CD4-positive, alpha-beta memory T cell (primary cell): ENCODE measurements around the gene CYB5R2. TPM values are rescaled to one million over a fixed set of nuclear protein-coding genes. Genes with fewer than 3 reads are reported as not detected.

Source experiments
- CTCF ChIA-PET: fragments of 350-600 bp; sonication (Branson Sonifier 250); formaldehyde crosslinking; loops from one replicate; lab custom pipeline; 2021; ENCODE audit warnings: inconsistent platforms; ENCODE audit not compliant: partially characterized antibody; lab: Charles Lee
- POLR2A ChIA-PET: fragments of 350-600 bp; sonication (Branson Sonifier 250); formaldehyde crosslinking; loops from one replicate; lab custom pipeline; 2021; ENCODE audit not compliant: partially characterized antibody; lab: Charles Lee
- DNase-seq, 5 donors: peaks; one replicate each; pipeline versions ENCODE4 v3.0.0 to v3.0.0-alpha.2; 2020 to 2022; ENCODE audit warnings: mixed read lengths in 1 of 5
- H3K27ac ChIP-seq: one replicate; pipeline ENCODE4 v1.7.0; 2013; ENCODE audit warnings: low read depth, low read length
- H3K27me3 ChIP-seq: 2 replicates; pipeline ENCODE4 v1.7.0; 2013; ENCODE audit warnings: mild to moderate bottlenecking, low read length, moderate library complexity; ENCODE audit not compliant: insufficient read depth
- H3K36me3 ChIP-seq: 2 replicates; pipeline ENCODE4 v1.7.0; 2013; ENCODE audit warnings: mild to moderate bottlenecking, low read length, moderate library complexity; ENCODE audit not compliant: insufficient read depth
- H3K4me1 ChIP-seq: 2 replicates; pipeline ENCODE4 v1.7.0; 2013; ENCODE audit warnings: mild to moderate bottlenecking, low read length, moderate library complexity; ENCODE audit not compliant: insufficient read depth
- H3K4me3 ChIP-seq, 2 donors: one replicate each; pipeline ENCODE4 v1.7.0; 2013; ENCODE audit warnings: low read length in 2 of 2, mild to moderate bottlenecking in 1 of 2
- H3K9me3 ChIP-seq, 2 donors: one replicate each; pipeline ENCODE4 v1.7.0; 2013; ENCODE audit warnings: low read length in 2 of 2, control low read depth in 1 of 2; ENCODE audit not compliant: control insufficient read depth in 1 of 2
- H3K27ac Mint-ChIP-seq, 7 donors: one replicate each; pipeline ENCODE4 v1.8.0; 2020 to 2021; ENCODE audit warnings: mixed read lengths in 7 of 7, mild to moderate bottlenecking in 6 of 7, inconsistent platforms in 3 of 7, moderate library complexity in 3 of 7
- H3K27me3 Mint-ChIP-seq, 2 donors: one replicate each; pipeline ENCODE4 v1.8.0; 2020 to 2021; ENCODE audit warnings: mixed read lengths in 2 of 2
- H3K36me3 Mint-ChIP-seq, 2 donors: one replicate each; pipeline ENCODE4 v1.8.0; 2020 to 2021; ENCODE audit warnings: mixed read lengths in 2 of 2, inconsistent platforms in 1 of 2, mild to moderate bottlenecking in 1 of 2
- H3K4me1 Mint-ChIP-seq, 4 donors: one replicate each; pipeline ENCODE4 v1.8.0; 2020 to 2021; ENCODE audit warnings: mixed read lengths in 4 of 4, mild to moderate bottlenecking in 1 of 4
- H3K4me3 Mint-ChIP-seq, 8 donors: one replicate each; pipeline ENCODE4 v1.8.0; 2020 to 2021; ENCODE audit warnings: mixed read lengths in 8 of 8, mild to moderate bottlenecking in 7 of 8, moderate library complexity in 6 of 8, inconsistent platforms in 3 of 8
- H3K9me3 Mint-ChIP-seq, 8 donors: one replicate each; pipeline ENCODE4 v1.8.0; 2020 to 2021; ENCODE audit warnings: mixed read lengths in 8 of 8, mild to moderate bottlenecking in 5 of 8, inconsistent platforms in 3 of 8, moderate library complexity in 1 of 8
- intact Hi-C: fragments of 100-400 bp; cut with micrococcal nuclease; formaldehyde crosslinking; loops from one replicate; pipeline ENCODE4 v1.15.1; 2023
- polyA plus RNA-seq, 2 donors: library from polyadenylated mRNA; unstranded; fragments of 300-500 nt; fragmentation: Illumina TruSeq; gene quantifications; one replicate each; pipeline ENCODE4 v1.2.3, GENCODE V29; 2021
- total RNA-seq, 2 experiments: library from RNA; stranded (reverse); gene quantifications; one replicate each; pipeline ENCODE4 v1.2.3, GENCODE V29; 2021

Gene CYB5R2
- total RNA-seq (not detected), polyA plus RNA-seq (under 1 TPM in 1 of 2 donors, not detected in 1; 0.17 TPM)

- peaks cover 7% of the 10 kb centered on the region for H3K27me3 ChIP-seq
- ChIA-PET CTCF (interaction anchor here (1.2 kb wide), 1 partner anchor 8 kb away, joined by 3 read pairs; no protein-coding TSS in a partner anchor), POLR2A (no interaction called here)
- peaks cover 14% of the 10 kb centered on the region for H3K4me1 ChIP-seq
- intact Hi-C loops: no loop called here
- H3K4me1 Mint-ChIP-seq: peaks cover 5 to 18% (median 11%) of the 10 kb centered on the region in 4 donors
- no peaks in the 10 kb centered on the region for H3K36me3 ChIP-seq
- no peak for DNase-seq
- H3K27me3 Mint-ChIP-seq: peaks cover 38 to 59% of the 10 kb centered on the region in 2 donors
- H3K4me3 ChIP-seq: no peak within 1 kb of the TSS
- no peaks in the 10 kb centered on the region for H3K9me3 Mint-ChIP-seq
- H3K27ac Mint-ChIP-seq: no peak within 1 kb of the TSS
- H3K9me3 ChIP-seq: no peaks in the 10 kb centered on the region
- peak within 1 kb of the TSS; percentile 67 to 90 (median 78) for H3K4me3 Mint-ChIP-seq
- no peaks in the 10 kb centered on the region for H3K36me3 Mint-ChIP-seq
- no peak within 1 kb of the TSS for H3K27ac ChIP-seq
Observed at GRCh38 chr11:7672960-7673723, at the start of gene CYB5R2. Gene CYB5R2, minus strand, starts transcription at chr11:7673500. Its CDS starts 675 bp downstream, at chr11:7672825.

- no peak overlapping the region for H3K4me3 ChIP-seq
- no peak overlapping the region for H3K27ac ChIP-seq
- peaks cover 13 to 20% of the 10 kb centered on the region in 2 donors for H3K27me3 Mint-ChIP-seq
- no peak overlapping the region for H3K4me3 Mint-ChIP-seq
- no peaks in the 10 kb centered on the region for H3K9me3 ChIP-seq
- ChIA-PET CTCF (no interaction called here), POLR2A (no interaction called here)
- no peak overlapping the region for H3K27ac Mint-ChIP-seq
- H3K9me3 Mint-ChIP-seq: peaks cover 0 to 8% (median 2%) of the 10 kb centered on the region in 8 donors
- no peak for DNase-seq
- no peaks in the 10 kb centered on the region for H3K4me1 ChIP-seq
- no peaks in the 10 kb centered on the region for H3K36me3 Mint-ChIP-seq
- no peaks in the 10 kb centered on the region for H3K27me3 ChIP-seq
- H3K36me3 ChIP-seq: no peaks in the 10 kb centered on the region
- H3K4me1 Mint-ChIP-seq: no peaks in the 10 kb centered on the region
- intact Hi-C loops: no loop called here
Observed at GRCh38 chr11:7714786-7715185, 41.5 kb upstream of the CYB5R2 start.

GRCh38 chr11:7706377-7706776 is 33.1 kb upstream of the CYB5R2 start, which contains the start of gene OVCH2:
Gene OVCH2, minus strand, starts transcription at chr11:7706477. Its CDS starts 83 bp downstream, at chr11:7706394.
- Histone ChIP-seq H3K27me3 (peaks cover 3% of the 10 kb centered on the region), H3K36me3 (no peaks in the 10 kb centered on the region), H3K4me3 (no peak within 1 kb of the TSS), H3K9me3 (no peaks in the 10 kb centered on the region), H3K4me1 (no peaks in the 10 kb centered on the region), H3K27ac (no peak within 1 kb of the TSS)
- intact Hi-C loops: no loop called here
- CTCF ChIA-PET: interaction anchor here (2.1 to 3.2 kb wide), 2 partner anchors 11 to 14 kb away, joined by 10 read pairs; no protein-coding TSS in a partner anchor
- H3K4me1 Mint-ChIP-seq: no peaks in the 10 kb centered on the region
- H3K4me3 Mint-ChIP-seq: no peak within 1 kb of the TSS
- no peak within 1 kb of the TSS for H3K27ac Mint-ChIP-seq
- peaks cover 20 to 29% of the 10 kb centered on the region in 2 donors for H3K27me3 Mint-ChIP-seq
- H3K9me3 Mint-ChIP-seq: peaks cover 0 to 7% (median 0%) of the 10 kb centered on the region in 8 donors
- H3K36me3 Mint-ChIP-seq: no peaks in the 10 kb centered on the region
- DNase-seq: no peak
- POLR2A ChIA-PET: no interaction called here

- Histone ChIP-seq H3K4me3 (no peak overlapping the region), H3K27me3 (peaks cover 3% of the 10 kb centered on the region), H3K4me1 (no peaks in the 10 kb centered on the region), H3K9me3 (no peaks in the 10 kb centered on the region), H3K36me3 (no peaks in the 10 kb centered on the region), H3K27ac (no peak overlapping the region)
- Mint-ChIP-seq H3K4me3 (no peak overlapping the region), H3K9me3 (no peaks in the 10 kb centered on the region), H3K4me1 (no peaks in the 10 kb centered on the region), H3K27me3 (peaks cover 15 to 29% of the 10 kb centered on the region in 2 donors), H3K36me3 (no peaks in the 10 kb centered on the region), H3K27ac (no peak overlapping the region)
- DNase-seq: no peak
- ChIA-PET POLR2A (no interaction called here), CTCF (no interaction called here)
- intact Hi-C loops: no loop called here
Observed at GRCh38 chr11:7703740-7704139, 30.4 kb upstream of the CYB5R2 start.

GRCh38 chr11:7696424-7696823 is 23.1 kb upstream of the CYB5R2 start:
- no peaks in the 10 kb centered on the region for H3K9me3 ChIP-seq
- H3K4me1 ChIP-seq: peaks cover 6% of the 10 kb centered on the region
- H3K27me3 Mint-ChIP-seq: peaks cover 17 to 23% of the 10 kb centered on the region in 2 donors
- no peak overlapping the region for H3K4me3 Mint-ChIP-seq
- ChIA-PET POLR2A (no interaction called here), CTCF (interaction anchor here (1.2 to 2.1 kb wide), 6 partner anchors 8 to 598 kb away, joined by 3 to 9 read pairs (median 6); partner anchors contain the start of gene PPFIBP2)
- no peaks in the 10 kb centered on the region for H3K27me3 ChIP-seq
- DNase-seq: no peak
- no peaks in the 10 kb centered on the region for H3K36me3 ChIP-seq
- H3K27ac ChIP-seq: no peak overlapping the region
- H3K4me3 ChIP-seq: no peak overlapping the region
- H3K9me3 Mint-ChIP-seq: no peaks in the 10 kb centered on the region
- intact Hi-C loops: no loop called here
- H3K4me1 Mint-ChIP-seq: no peaks in the 10 kb centered on the region
- no peak overlapping the region for H3K27ac Mint-ChIP-seq
- no peaks in the 10 kb centered on the region for H3K36me3 Mint-ChIP-seq

GRCh38 chr11:7694235-7694634 is 20.9 kb upstream of the CYB5R2 start:
- Mint-ChIP-seq H3K4me1 (no peaks in the 10 kb centered on the region), H3K9me3 (no peaks in the 10 kb centered on the region), H3K27ac (no peak overlapping the region), H3K36me3 (no peaks in the 10 kb centered on the region), H3K4me3 (no peak overlapping the region), H3K27me3 (peaks cover 21% of the 10 kb centered on the region in 2 donors)
- ChIA-PET POLR2A (no interaction called here), CTCF (interaction anchor here (0.7 to 2.1 kb wide), 19 partner anchors 12 to 803 kb away, joined by 3 to 29 read pairs (median 4); partner anchors contain the start of gene OVCH2)
- Histone ChIP-seq H3K27me3 (no peaks in the 10 kb centered on the region), H3K27ac (no peak overlapping the region), H3K4me3 (no peak overlapping the region), H3K9me3 (no peaks in the 10 kb centered on the region), H3K36me3 (no peaks in the 10 kb centered on the region), H3K4me1 (peaks cover 6% of the 10 kb centered on the region)
- no peak for DNase-seq
- intact Hi-C loops: loop anchor here (1.0 to 5.0 kb wide), 5 partner anchors 181 to 882 kb away; partner anchors contain the start of gene PPFIBP2

GRCh38 chr11:7692426-7692825 is 19.1 kb upstream of the CYB5R2 start:
- CTCF ChIA-PET: interaction anchor here (1.0 to 3.2 kb wide), 12 partner anchors 9 to 880 kb away, joined by 3 to 16 read pairs (median 4); partner anchors contain the start of genes OVCH2 and PPFIBP2
- Mint-ChIP-seq H3K27me3 (peaks cover 25 to 27% of the 10 kb centered on the region in 2 donors), H3K36me3 (no peaks in the 10 kb centered on the region), H3K4me1 (no peaks in the 10 kb centered on the region), H3K4me3 (no peak overlapping the region), H3K9me3 (no peaks in the 10 kb centered on the region), H3K27ac (no peak overlapping the region)
- H3K9me3 ChIP-seq: no peaks in the 10 kb centered on the region
- POLR2A ChIA-PET: no interaction called here
- no peak for DNase-seq
- H3K27ac ChIP-seq: no peak overlapping the region
- no peaks in the 10 kb centered on the region for H3K36me3 ChIP-seq
- intact Hi-C loops: loop anchor here (5.0 kb wide), 1 partner anchor 340 kb away; no protein-coding TSS in a partner anchor
- no peaks in the 10 kb centered on the region for H3K27me3 ChIP-seq
- no peak overlapping the region for H3K4me3 ChIP-seq
- H3K4me1 ChIP-seq: peaks cover 6% of the 10 kb centered on the region
